HG03460 (cell line): ENCODE results near the gene TCEA3.

Experiments
- ATAC-seq: cut with Tn5 transposase; IDR thresholded peaks from one replicate; pipeline ENCODE4 v1.9.1; 2021; ENCODE audit not compliant: unreplicated experiment

The TCEA3 gene

DNA sequence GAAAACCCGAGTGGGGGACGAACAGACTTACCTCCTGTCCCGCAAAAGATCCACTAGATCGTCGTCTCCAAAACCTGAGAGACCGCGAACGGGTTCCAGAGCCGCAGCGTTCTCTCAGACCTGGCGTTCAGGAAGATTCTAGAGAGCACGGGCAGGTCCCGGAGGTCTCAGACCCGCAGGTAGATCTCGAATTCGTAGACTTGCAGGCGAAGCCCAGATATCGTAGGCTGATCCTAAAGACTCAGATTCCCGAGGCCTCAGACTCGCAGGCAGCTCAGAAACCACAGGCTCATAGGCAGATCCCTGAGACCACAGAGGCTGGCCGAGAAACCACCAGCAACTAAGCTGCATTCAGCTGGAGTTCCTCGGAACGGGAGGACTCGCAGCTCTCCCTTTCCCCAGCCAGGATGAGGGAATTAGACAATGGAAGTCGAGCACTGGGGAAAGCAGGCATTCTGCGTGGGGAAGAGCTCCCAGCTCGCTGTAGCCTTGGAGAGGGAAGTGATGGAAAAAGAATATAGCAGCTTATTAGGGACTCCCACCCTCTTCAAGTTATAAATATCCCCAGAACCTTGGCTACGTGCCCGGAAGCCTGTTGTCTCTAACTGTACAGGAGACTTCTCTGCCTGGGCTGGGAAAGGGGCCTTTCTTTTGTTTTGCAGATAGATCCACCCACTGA, 55.1 kb downstream of the TCEA3 start, which contains the start of gene ZNF436:
TSS of gene ZNF436 (minus strand) at position 502 of the 679 bp plus-strand sequence. CDS start 1,831 bp downstream, outside the sequence.
- ATAC-seq = no peak

- ATAC-seq = peak; percentile 64
These were observed 55.8 kb downstream of the TCEA3 start for GRCh38 chr1:23368562-23369334.

DNA sequence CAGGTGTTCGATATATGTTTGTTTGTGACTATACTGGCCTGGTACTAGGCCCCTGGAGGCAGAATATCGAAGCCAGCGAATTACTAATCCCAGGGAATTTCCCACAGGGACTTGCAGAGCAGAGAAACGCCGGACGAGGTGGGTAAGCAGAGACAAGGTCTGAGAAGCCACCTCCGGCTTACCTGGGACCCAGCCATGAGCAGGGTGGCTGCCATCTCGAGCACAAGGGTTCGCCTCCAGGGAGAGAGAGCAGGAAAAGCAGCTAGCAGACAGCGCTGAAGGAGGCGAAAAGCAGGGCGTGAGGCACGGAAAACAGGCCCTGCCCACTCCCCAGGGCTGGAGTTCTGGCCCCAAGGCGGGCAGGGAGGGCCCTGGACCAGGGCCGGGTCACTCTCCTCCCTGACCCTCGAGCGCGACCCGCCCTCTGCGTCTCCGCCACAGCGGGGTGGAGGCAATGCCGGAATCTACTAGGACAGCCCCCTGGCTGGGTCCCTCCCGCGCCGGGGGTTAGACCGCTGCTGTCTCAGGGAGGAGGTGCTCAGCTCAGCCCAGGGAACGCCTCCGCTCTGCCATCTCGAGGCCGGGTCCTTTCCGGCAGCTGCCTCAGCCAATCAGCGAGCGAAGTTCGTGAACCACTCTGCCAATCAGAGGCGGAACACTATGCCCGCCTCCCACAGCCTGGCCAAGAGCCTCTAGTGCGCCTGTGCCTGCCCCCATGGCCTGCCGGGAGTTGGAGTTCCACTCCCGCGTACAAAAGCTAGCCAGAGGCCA, 56.6 kb downstream of the TCEA3 start:
- peak; percentile 87 for ATAC-seq

DNA sequence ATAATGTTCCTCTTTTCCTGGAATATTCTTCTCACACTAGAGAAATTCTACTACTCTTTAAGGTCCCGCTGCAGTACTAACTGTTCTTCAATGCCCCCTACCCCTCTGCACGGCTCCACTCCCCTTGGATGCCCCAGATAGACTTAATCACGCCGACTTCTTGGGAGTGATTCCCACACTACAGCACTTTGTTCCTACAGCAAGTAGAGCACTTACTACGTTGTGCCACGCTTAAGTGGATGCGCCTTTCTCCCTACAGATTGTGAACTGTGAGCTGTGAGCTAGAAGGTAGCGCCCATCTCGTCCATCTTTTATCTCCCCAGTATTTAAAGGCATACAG, 57.1 kb downstream of the TCEA3 start:
- no peak for ATAC-seq

DNA sequence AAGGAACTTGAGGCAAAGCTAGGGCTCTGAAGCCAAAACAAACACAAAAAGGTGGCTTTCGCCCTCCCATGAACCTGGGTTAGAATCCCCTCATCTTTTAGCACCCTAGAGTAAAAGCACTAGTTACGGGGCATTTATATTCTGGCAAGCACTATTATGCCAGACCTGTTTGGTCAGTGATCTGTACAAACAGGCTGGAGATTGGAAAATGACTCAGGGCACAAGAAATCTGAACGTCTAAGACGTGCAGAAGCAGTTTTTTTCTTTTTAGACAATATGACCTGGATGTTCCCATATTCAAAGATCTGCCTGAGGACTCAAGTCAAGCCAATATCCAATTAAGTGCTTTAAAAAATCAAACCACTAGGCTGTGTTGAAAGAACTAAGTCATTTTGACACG, 58.0 kb downstream of the TCEA3 start:
- no peak for ATAC-seq

- ATAC-seq = no peak
These were observed 58.4 kb downstream of the TCEA3 start for GRCh38 chr1:23366146-23366545.

GRCh38 chr1:23362218-23362713, 62.3 kb downstream of the TCEA3 start:
- ATAC-seq = no peak

GRCh38 chr1:23358310-23358875, 66.2 kb downstream of the TCEA3 start:
- ATAC-seq = no peak

DNA sequence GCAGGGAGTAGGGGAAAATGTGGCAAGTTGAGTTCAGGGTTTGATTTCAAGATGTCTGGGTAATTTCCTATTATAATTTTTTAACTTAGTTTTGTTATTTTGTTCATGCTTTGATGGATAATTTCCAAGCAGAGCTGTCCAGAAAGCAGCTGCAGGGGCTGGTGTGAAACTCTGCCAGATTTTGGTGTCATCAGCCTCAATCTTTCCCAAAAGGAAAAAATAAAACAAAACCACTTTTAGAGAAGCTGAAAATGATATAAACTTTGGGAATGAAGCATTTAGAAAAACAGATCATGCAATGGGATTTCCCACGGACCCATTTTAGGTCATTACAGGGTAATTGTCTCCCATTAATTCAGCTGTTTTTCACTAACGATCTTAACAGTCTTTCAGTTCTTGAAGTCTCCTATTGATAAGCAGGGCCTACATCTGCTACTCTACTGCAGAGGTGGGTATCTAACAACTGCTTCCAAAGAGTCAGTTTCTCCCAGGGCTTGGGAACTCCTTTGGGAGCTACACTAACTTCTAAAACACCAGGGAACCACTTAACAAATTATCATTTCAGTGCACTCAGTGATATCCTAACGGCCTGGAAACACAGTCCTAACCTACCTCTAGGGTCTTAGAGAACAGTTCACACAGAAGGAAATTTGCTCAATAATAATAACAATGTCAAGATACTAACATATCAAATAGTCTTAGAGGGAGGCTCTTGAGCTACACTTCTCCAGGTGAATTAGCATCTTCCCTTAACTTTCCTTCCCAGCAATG, 67.2 kb downstream of the TCEA3 start:
- no peak for ATAC-seq

- ATAC-seq = no peak
These were observed 67.9 kb downstream of the TCEA3 start for GRCh38 chr1:23356471-23357137.

DNA sequence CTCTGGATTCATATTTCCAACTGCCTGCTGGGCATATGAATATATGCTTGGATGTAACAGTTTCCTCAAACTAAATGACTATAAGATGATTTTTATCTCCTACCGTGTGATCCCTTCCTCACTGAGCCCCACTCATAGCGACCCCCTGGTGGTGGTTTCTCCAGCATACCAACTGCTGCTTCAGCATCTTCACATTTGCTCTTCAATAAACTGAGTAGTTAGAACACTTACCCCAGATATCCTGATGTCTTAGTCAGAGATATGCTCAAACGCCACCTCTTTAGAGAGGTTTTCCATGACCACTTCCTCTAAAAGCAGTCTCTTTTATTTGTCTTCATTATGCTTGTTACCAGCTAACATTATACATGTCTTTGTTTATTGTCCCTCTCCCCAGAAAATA, 70.3 kb downstream of the TCEA3 start:
- ATAC-seq = no peak

GRCh38 chr1:23352096-23352695, 72.4 kb downstream of the TCEA3 start:
- ATAC-seq = no peak

GRCh38 chr1:23345920-23346319, 78.6 kb downstream of the TCEA3 start:
- no peak for ATAC-seq

- ATAC-seq = no peak
These were observed 79.5 kb downstream of the TCEA3 start for GRCh38 chr1:23344987-23345472.

DNA sequence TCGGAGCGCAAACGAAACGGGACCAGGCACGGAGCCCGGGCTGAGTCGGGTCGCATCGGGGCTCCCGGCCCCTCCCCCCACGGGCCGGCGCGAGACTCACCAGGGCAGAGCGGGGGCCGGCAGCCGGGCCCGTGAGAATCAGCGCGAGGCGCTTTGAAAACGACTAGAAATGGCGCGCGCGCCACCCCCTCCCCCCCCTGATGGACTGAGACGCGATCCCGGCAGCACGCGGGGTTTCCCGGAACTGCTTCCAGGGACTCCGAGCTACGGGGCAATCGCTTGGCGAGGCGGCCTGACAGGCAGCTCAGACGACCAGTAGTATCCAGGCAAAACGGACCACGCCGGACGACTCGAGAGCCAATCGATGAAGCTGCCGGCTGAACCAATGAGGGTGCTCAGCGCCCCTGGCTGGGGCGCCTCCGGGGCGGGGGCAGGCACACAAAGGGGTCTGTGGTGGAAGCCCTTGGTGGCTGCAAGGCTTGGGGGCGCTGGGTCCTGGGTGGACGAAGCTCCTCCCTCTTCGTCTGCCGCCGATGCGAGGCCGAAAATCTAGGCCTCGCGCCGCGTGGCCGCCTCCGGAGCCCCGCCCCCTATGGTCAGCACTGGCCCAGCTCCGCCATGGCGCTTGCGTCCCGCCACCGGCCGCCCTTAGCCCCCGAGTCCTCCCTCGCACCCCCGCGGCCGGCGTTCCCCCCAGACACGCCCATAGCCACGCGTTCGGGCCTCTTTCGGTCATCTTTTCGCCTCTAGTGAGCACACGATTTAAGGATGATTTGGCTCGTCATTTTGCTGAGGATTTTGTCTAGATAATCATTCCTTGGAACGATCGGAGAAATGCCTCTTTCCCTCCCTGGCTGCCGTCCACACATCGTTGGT, 80.2 kb downstream of the TCEA3 start, which contains the start of gene HNRNPR:
TSS of gene HNRNPR (minus strand) at position 174 of the 876 bp plus-strand sequence. CDS start 3,276 bp downstream, outside the sequence.
- peak; percentile 90 for ATAC-seq

DNA sequence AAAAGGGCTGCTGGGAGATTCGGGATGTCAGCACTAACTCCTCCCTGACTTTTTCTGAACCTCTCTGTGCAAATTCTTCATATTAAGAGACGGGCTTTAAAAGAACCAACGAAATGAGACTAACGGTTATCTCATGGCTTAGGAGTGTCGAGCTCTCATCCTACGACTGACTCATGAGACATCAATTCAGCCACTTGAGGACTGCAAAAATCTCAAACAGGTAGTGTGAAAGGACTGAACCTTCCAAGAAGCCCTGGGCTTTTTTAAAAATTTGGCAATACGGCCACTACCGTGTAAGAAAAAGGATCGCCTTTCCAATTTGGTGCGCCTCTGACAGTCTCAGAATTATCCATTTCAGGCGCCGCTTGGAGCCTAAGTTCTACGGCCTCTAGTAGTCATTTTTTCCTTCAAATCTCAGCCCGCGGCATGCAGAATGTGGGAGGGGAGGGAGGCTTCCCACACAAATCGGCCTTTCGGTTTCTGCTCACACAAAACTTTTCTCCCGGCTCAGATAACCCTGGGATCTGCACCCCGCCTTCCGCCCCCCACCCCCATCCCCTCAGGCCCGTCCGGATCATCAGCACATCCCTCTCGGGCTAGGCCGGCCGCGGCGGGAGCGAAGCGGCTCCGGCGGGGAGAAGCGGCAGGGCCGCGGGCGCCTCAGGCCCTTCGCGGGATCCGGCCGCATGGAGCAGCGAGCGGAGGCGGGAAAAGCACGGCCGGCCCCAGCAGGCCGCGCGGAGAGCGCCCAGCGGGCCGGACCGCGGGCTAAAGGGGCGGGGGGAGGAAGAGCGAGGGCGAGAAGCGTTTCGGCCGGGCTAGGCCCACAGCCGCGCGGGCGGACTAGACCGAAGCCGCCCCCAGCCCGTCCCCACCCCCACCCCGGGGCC, 81.1 kb downstream of the TCEA3 start:
- peak; percentile 15 for ATAC-seq
